Endodermal cell (in vitro differentiated cells): ENCODE data around the gene TAS2R9. TPM values are rescaled to one million over a fixed set of nuclear protein-coding genes. Genes with fewer than 3 reads are reported as not detected.

ENCODE experiments used
- DNase-seq: peaks from one replicate; pipeline ENCODE4 v3.0.0-alpha.2; 2017
- H3K27ac ChIP-seq: 2 replicates; pipeline ENCODE4 v1.5.1; 2013; ENCODE audit warnings: mild to moderate bottlenecking, low read depth, low read length, moderate library complexity
- H3K27me3 ChIP-seq: 2 replicates; pipeline ENCODE4 v1.6.1; 2013; ENCODE audit warnings: mild to moderate bottlenecking, low read length, moderate library complexity; ENCODE audit not compliant: insufficient read depth, control insufficient read depth, poor library complexity, severe bottlenecking
- H3K36me3 ChIP-seq: 2 replicates; pipeline ENCODE4 v1.7.0; 2013; ENCODE audit warnings: mild to moderate bottlenecking, low read length, moderate library complexity; ENCODE audit not compliant: control insufficient read depth, insufficient read depth
- H3K4me1 ChIP-seq: one replicate; pipeline ENCODE4 v1.7.0; 2013; ENCODE audit warnings: low read length; ENCODE audit not compliant: control insufficient read depth, insufficient read depth
- H3K4me3 ChIP-seq: 2 replicates; pipeline ENCODE4 v1.5.1; 2013; ENCODE audit warnings: mild to moderate bottlenecking, low read length, moderate library complexity
- H3K9ac ChIP-seq: 2 replicates; pipeline ENCODE4 v1.6.1; 2013; ENCODE audit warnings: mild to moderate bottlenecking, low read length, moderate library complexity; ENCODE audit not compliant: poor library complexity, severe bottlenecking; ENCODE audit errors: extremely low read depth
- H3K9me3 ChIP-seq: 2 replicates; pipeline ENCODE4 v1.6.1; 2013; ENCODE audit warnings: mild to moderate bottlenecking, low read length, moderate library complexity; ENCODE audit not compliant: control insufficient read depth
- H3K27ac Mint-ChIP-seq: 2 replicates; pipeline ENCODE4 v1.8.0; 2020; ENCODE audit warnings: mixed read lengths
- H3K27me3 Mint-ChIP-seq: 2 replicates; pipeline ENCODE4 v1.8.0; 2021; ENCODE audit warnings: mild to moderate bottlenecking, mixed read lengths; ENCODE audit not compliant: insufficient read depth
- H3K36me3 Mint-ChIP-seq: 2 replicates; pipeline ENCODE4 v1.8.0; 2020; ENCODE audit warnings: low read depth, mixed read lengths
- H3K4me1 Mint-ChIP-seq: 2 replicates; pipeline ENCODE4 v1.8.0; 2020; ENCODE audit warnings: mixed read lengths
- H3K4me3 Mint-ChIP-seq: 2 replicates; pipeline ENCODE4 v1.8.0; 2020; ENCODE audit warnings: mild to moderate bottlenecking, moderate library complexity, mixed read lengths
- H3K9me3 Mint-ChIP-seq: 2 replicates; pipeline ENCODE4 v1.8.0; 2020; ENCODE audit warnings: mild to moderate bottlenecking, mixed read lengths
- CTCF ChIP-seq: fragments of 200-600 bp; sonication (generic); conservative IDR thresholded peaks from 2 replicates; pipeline ENCODE4 v1.5.0; 2021; ENCODE audit warnings: antibody characterized with exemption, mild to moderate bottlenecking
- whole genome bisulfite sequencing, 2 experiments: methylation state at CpG; one replicate each; pipeline versions ENCODE4 v1.1.5 to v1.1.7; 2013; ENCODE audit warnings: missing lambda C conversion rate in 2 of 2, mixed read lengths in 1 of 2; ENCODE audit not compliant: insufficient coverage in 1 of 2, insufficient read length in 1 of 2; 5-methylcytosine and 5-hydroxymethylcytosine counted together
- total RNA-seq, 2 donors: library from RNA; stranded (reverse); fragmentation: NEBNext Ultra II Directional in 1 of 2; extraction: Animal tissue kit (Norgen Biotek cat#: 25700) in 1 of 2; gene quantifications; 2 replicates in 1 of 2; 3 replicates in 1 of 2; pipeline ENCODE4 v1.2.1, GENCODE V29; 2021

TAS2R9 gene
- total RNA-seq, 2 donors from 2014 or later = not detected

DNA sequence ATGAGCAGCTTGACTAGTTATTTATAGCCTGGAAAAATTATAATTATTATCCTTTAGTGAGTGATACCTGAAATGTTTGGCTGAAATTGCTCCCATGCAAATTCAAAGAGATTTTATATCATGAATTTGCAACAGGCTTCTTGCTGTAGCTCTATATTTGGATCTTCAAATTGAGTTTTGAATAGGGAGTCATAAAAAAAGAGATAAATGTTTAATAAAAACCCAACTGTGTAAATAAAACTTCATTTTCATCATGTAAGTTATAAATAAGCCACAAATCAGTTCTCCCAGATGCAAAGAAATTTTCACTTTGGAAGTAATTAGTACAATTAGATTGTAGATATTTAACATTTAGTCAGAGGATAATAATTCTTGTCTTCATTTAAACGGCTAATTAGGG is 2.8 kb downstream of the TAS2R9 start, which contains the start of gene TAS2R8:
Gene TAS2R8 (minus strand): TSS at position 101 of the 400 bp plus-strand sequence. CDS start 306 bp downstream, outside the sequence.
- H3K9me3 ChIP-seq = no peaks in the 10 kb centered on the region
- H3K4me1 ChIP-seq = peaks cover 19% of the 10 kb centered on the region
- H3K4me3 ChIP-seq = no peak within 1 kb of the TSS
- no peak for DNase-seq
- no peaks in the 10 kb centered on the region for H3K36me3 ChIP-seq
- H3K9me3 Mint-ChIP-seq = no peaks in the 10 kb centered on the region
- H3K27ac ChIP-seq = no peak within 1 kb of the TSS
- H3K4me1 Mint-ChIP-seq = peaks cover 27% of the 10 kb centered on the region
- TF ChIP-seq CTCF = no peak
- no CpG with 5 or more reads among the region's 1 CpG for WGBS, 2 experiments
- H3K27me3 Mint-ChIP-seq = no peaks in the 10 kb centered on the region
- H3K9ac ChIP-seq = no peak within 1 kb of the TSS
- no peaks in the 10 kb centered on the region for H3K36me3 Mint-ChIP-seq
- H3K27me3 ChIP-seq = no peaks in the 10 kb centered on the region
- H3K4me3 Mint-ChIP-seq = no peak within 1 kb of the TSS
- no peak within 1 kb of the TSS for H3K27ac Mint-ChIP-seq

DNA sequence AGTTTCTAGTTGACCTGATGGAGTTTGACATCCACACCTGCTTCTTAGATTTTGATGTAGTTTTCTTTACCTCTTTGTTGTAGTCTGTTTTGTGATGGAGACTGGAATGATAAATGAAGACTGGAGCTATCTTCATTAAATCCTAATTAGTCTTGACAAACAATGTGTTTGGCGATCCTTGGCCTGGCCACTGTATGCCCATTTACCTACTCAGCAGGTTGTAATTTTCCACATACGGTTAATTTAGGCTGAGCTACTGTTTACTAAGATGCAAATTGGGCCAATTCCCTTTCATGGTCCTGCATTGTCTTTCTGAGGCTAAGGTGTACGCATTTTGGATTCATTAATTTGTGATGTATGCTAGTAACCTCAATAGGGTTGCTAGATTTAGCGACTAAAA is 7.4 kb downstream of the TAS2R9 start, which contains the start of gene TAS2R7:
Gene TAS2R7 (minus strand): TSS at position 41 of the 400 bp plus-strand sequence. CDS start 57 bp downstream, outside the sequence.
- 61 to 68% methylated on average over 4 of the region's 4 CpGs for WGBS, 2 experiments
- Mint-ChIP-seq H3K36me3 (no peaks in the 10 kb centered on the region), H3K27ac (peak within 1 kb of the TSS; percentile 5), H3K4me1 (peaks cover 20% of the 10 kb centered on the region), H3K9me3 (no peaks in the 10 kb centered on the region), H3K4me3 (no peak within 1 kb of the TSS), H3K27me3 (no peaks in the 10 kb centered on the region)
- TF ChIP-seq CTCF = no peak
- no peak for DNase-seq
- Histone ChIP-seq H3K27ac (no peak within 1 kb of the TSS), H3K36me3 (no peaks in the 10 kb centered on the region), H3K4me3 (peak within 1 kb of the TSS; percentile 25), H3K9ac (no peak within 1 kb of the TSS), H3K4me1 (peaks cover 2% of the 10 kb centered on the region), H3K9me3 (no peaks in the 10 kb centered on the region), H3K27me3 (no peaks in the 10 kb centered on the region)

DNA sequence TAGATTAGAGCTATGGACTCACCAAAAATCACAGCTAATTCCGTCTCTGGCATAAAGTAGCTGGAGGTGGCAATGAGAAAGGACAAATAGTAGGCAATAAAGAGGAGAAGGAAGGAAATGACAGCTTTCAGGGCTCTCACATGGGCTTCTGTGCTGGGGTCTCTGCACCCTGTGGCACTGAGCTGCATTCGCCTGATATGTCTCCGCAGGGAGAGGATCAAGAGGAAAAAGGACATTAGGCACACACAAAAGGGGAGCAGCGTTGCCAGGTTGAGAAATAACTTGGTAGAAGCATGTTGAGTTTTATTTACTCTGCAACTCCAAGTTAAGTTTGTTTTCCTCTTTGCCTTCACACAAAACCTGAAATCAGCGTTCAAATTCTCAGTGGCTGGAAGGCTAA is 8.2 kb downstream of the TAS2R9 start:
- peak; percentile 60 for DNase-seq
- Histone ChIP-seq H3K27ac (no peak overlapping the region), H3K9ac (no peak overlapping the region), H3K4me3 (peak overlapping the region; percentile 25), H3K36me3 (no peaks in the 10 kb centered on the region), H3K27me3 (no peaks in the 10 kb centered on the region), H3K4me1 (peaks cover 2% of the 10 kb centered on the region), H3K9me3 (no peaks in the 10 kb centered on the region)
- no peak for TF ChIP-seq CTCF
- Mint-ChIP-seq H3K36me3 (no peaks in the 10 kb centered on the region), H3K27ac (peak overlapping the region; percentile 5), H3K9me3 (no peaks in the 10 kb centered on the region), H3K27me3 (no peaks in the 10 kb centered on the region), H3K4me3 (no peak overlapping the region), H3K4me1 (peaks cover 20% of the 10 kb centered on the region)
- whole genome bisulfite sequencing, 2 experiments = 59% methylated on average over 5 of the region's 5 CpGs; no CpG with 5 or more reads in 1 of the 2 experiments
